NCI-H2196 (cell line): ENCODE results near the gene TMEM185A.
"Not testable (repeated sequence)": the region's sequence is repeated elsewhere in the genome, so short reads cannot be mapped to it uniquely, and the experiment has no call there.

Source experiments
- DNase-seq: peaks from one replicate; lab custom pipeline; 2025; ENCODE audit not compliant: unreplicated experiment; lab: John Stamatoyannopoulos, UW

The TMEM185A gene

GRCh38 chrX:149551939-149552248 is 79.7 kb downstream of the TMEM185A start:
- DNase-seq, result not testable (repeated sequence)

- not testable (repeated sequence) for DNase-seq
These were observed 80.2 kb downstream of the TMEM185A start for GRCh38 chrX:149551245-149551938.

- not testable (repeated sequence) for DNase-seq
These were observed 81.1 kb downstream of the TMEM185A start for GRCh38 chrX:149550454-149550853.

- not testable (repeated sequence) for DNase-seq
These were observed 81.9 kb downstream of the TMEM185A start, which contains the start of gene HSFX3 for GRCh38 chrX:149549701-149550100. Gene HSFX3, minus strand, starts transcription at chrX:149549924. Its CDS starts 72 bp downstream, at chrX:149549852.

GRCh38 chrX:149547782-149548181 is 83.8 kb downstream of the TMEM185A start:
- not testable (repeated sequence) for DNase-seq

GRCh38 chrX:149546962-149547361 is 84.6 kb downstream of the TMEM185A start:
- not testable (repeated sequence) for DNase-seq
